Panc1 (cell line): ENCODE measurements around the gene ANO3.

Experiments used
- POLR2AphosphoS5 ChIP-seq: IDR thresholded peaks from 2 replicates; pipeline ENCODE4 v1.6.1; 2012; ENCODE audit warnings: mild to moderate bottlenecking, low read depth, low read length, moderate library complexity
- SIN3A ChIP-seq: IDR thresholded peaks from 2 replicates; pipeline ENCODE4 v1.6.1; 2012; ENCODE audit warnings: low read depth, mild to moderate bottlenecking, low read length, moderate library complexity, borderline replicate concordance; ENCODE audit not compliant: insufficient read depth
- TCF7L2 ChIP-seq: IDR thresholded peaks from 2 replicates; pipeline ENCODE4 v1.6.1; 2011; ENCODE audit warnings: mild to moderate bottlenecking, low read depth, low read length, inconsistent platforms
- TF ChIP-seq, protein P1 (sequence below): fragments of 450-650 bp; IDR thresholded peaks from 2 replicates; pipeline ENCODE4 v1.5.1; 2017; ENCODE audit warnings: mild to moderate bottlenecking
- TF ChIP-seq, protein P2 (sequence below), 2 experiments: IDR thresholded peaks; 2 replicates each; pipeline ENCODE4 v1.6.1; 2011 to 2012; ENCODE audit warnings: low read depth in 2 of 2, control low read depth in 1 of 2, low read length in 1 of 2, mild to moderate bottlenecking in 1 of 2, moderate library complexity in 1 of 2; ENCODE audit not compliant: insufficient read depth in 1 of 2

DNA sequence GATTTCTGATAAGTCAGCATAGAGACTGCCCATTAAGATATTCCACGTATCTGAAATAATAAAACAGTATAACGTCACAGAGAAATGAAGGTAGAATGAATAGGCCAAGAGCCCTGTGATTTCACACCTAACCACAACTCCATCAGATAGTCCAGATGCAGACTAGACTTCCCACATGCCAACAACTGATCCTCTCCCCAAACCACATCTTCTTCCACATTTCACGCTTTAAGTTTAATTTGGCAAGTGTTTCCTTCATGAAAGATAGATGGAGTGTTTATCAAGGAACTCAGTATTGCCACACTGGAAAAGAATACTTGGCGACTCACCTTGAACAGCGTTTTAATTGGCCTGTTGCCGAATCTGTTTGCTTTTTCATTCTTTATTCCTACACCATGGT is 158.6 kb downstream of the ANO3 start:
- TF ChIP-seq, protein P1, sequence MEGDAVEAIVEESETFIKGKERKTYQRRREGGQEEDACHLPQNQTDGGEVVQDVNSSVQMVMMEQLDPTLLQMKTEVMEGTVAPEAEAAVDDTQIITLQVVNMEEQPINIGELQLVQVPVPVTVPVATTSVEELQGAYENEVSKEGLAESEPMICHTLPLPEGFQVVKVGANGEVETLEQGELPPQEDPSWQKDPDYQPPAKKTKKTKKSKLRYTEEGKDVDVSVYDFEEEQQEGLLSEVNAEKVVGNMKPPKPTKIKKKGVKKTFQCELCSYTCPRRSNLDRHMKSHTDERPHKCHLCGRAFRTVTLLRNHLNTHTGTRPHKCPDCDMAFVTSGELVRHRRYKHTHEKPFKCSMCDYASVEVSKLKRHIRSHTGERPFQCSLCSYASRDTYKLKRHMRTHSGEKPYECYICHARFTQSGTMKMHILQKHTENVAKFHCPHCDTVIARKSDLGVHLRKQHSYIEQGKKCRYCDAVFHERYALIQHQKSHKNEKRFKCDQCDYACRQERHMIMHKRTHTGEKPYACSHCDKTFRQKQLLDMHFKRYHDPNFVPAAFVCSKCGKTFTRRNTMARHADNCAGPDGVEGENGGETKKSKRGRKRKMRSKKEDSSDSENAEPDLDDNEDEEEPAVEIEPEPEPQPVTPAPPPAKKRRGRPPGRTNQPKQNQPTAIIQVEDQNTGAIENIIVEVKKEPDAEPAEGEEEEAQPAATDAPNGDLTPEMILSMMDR = no peak
- no peak for TF ChIP-seq TCF7L2
- TF ChIP-seq POLR2AphosphoS5 = no peak
- TF ChIP-seq, protein P2, sequence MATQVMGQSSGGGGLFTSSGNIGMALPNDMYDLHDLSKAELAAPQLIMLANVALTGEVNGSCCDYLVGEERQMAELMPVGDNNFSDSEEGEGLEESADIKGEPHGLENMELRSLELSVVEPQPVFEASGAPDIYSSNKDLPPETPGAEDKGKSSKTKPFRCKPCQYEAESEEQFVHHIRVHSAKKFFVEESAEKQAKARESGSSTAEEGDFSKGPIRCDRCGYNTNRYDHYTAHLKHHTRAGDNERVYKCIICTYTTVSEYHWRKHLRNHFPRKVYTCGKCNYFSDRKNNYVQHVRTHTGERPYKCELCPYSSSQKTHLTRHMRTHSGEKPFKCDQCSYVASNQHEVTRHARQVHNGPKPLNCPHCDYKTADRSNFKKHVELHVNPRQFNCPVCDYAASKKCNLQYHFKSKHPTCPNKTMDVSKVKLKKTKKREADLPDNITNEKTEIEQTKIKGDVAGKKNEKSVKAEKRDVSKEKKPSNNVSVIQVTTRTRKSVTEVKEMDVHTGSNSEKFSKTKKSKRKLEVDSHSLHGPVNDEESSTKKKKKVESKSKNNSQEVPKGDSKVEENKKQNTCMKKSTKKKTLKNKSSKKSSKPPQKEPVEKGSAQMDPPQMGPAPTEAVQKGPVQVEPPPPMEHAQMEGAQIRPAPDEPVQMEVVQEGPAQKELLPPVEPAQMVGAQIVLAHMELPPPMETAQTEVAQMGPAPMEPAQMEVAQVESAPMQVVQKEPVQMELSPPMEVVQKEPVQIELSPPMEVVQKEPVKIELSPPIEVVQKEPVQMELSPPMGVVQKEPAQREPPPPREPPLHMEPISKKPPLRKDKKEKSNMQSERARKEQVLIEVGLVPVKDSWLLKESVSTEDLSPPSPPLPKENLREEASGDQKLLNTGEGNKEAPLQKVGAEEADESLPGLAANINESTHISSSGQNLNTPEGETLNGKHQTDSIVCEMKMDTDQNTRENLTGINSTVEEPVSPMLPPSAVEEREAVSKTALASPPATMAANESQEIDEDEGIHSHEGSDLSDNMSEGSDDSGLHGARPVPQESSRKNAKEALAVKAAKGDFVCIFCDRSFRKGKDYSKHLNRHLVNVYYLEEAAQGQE (IDR thresholded peaks at IDR 0.05; ENCODE audit: insufficient read depth in 1 of 2, low read depth in 2 of 2, low read length in 1 of 2) = no peak
- no peak for TF ChIP-seq SIN3A
